ENCODE results near the gene THSD4. TPM values are rescaled to one million over a fixed set of nuclear protein-coding genes. Genes with fewer than 3 reads are reported as not detected.

Gene THSD4
- total RNA-seq, 5 donors from 2014 or later (not counting 1 experiment from before 2014, with no cell fraction given): 0.03 to 0.23 (median 0.18) TPM; not detected in 2

GRCh38 chr15:71093054-71094024 is 21.9 kb upstream of the THSD4 start:
- no peaks in the 10 kb centered on the region for H3K36me3 Mint-ChIP-seq
- DNase-seq (no peak), ATAC-seq (replicated peaks in 1 of 4) (no peak)
- H3K36me3 ChIP-seq (ENCODE audit: control insufficient read depth in 2 of 2, extremely low read depth in 1 of 2, insufficient read depth in 1 of 2, low read length in 1 of 2): no peaks in the 10 kb centered on the region
- CTCF ChIA-PET: no interaction called here
- H3K27ac Mint-ChIP-seq: no peak overlapping the region
- H3K9me3 ChIP-seq: no peaks in the 10 kb centered on the region
- H3K27me3 Mint-ChIP-seq: peaks cover 10 to 23% of the 10 kb centered on the region in 2 donors
- H3K27me3 ChIP-seq (replicated peaks in 1 of 2; ENCODE audit: control insufficient read depth in 2 of 2, extremely low read depth in 1 of 2, insufficient read depth in 2 of 2, low read length in 1 of 2): peaks cover 0 to 6% of the 10 kb centered on the region in 2 experiments
- peaks cover 0 to 3% (median 0%) of the 10 kb centered on the region in 3 donors for H3K9me3 Mint-ChIP-seq
- no peaks in the 10 kb centered on the region for H3K4me1 ChIP-seq (ENCODE audit: control insufficient read depth in 1 of 2, extremely low read depth in 1 of 2, insufficient read depth in 2 of 2, low read length in 2 of 2)
- WGBS (ENCODE audit: insufficient coverage): 73% methylated on average over 5 of the region's 11 CpGs
- POLR2A ChIA-PET: no interaction called here
- H3K27ac ChIP-seq (ENCODE audit: low read length): no peak overlapping the region
- H3K4me3 ChIP-seq (ENCODE audit: control insufficient read depth in 1 of 2, extremely low read depth in 1 of 2, low read length in 1 of 2): no peak overlapping the region
- no peaks in the 10 kb centered on the region for H3K4me1 Mint-ChIP-seq
- H3K4me3 Mint-ChIP-seq: no peak overlapping the region

DNA sequence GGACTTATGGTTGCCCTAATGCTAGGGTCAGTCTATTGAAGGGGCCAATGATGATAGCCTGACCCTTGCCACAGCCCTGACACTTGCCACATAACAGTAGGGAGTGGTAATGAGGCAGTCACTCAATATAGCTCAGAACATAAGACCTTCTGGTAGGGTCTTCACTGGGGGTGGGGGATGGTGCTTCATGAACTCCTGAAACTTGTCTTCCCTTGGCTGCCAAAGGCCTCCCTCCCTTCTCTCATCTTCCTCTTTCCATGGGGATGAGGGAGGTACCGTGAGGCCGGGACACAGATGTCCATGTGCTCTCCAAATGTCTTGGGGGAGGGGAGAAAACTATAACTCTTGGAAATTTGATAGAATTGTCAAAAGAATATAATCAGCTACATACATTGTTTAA is 21.1 kb upstream of the THSD4 start:
- Histone ChIP-seq H3K9me3 (no peaks in the 10 kb centered on the region), H3K27ac (ENCODE audit: low read length) (no peak overlapping the region), H3K4me1 (ENCODE audit: control insufficient read depth in 1 of 2, extremely low read depth in 1 of 2, insufficient read depth in 2 of 2, low read length in 2 of 2) (no peaks in the 10 kb centered on the region), H3K27me3 (replicated peaks in 1 of 2; ENCODE audit: control insufficient read depth in 2 of 2, extremely low read depth in 1 of 2, insufficient read depth in 2 of 2, low read length in 1 of 2) (peaks cover 0 to 6% of the 10 kb centered on the region in 2 experiments), H3K36me3 (ENCODE audit: control insufficient read depth in 2 of 2, extremely low read depth in 1 of 2, insufficient read depth in 1 of 2, low read length in 1 of 2) (no peaks in the 10 kb centered on the region), H3K4me3 (ENCODE audit: control insufficient read depth in 1 of 2, extremely low read depth in 1 of 2, low read length in 1 of 2) (no peak overlapping the region)
- ATAC-seq (replicated peaks in 1 of 4) (no peak), DNase-seq (no peak)
- no CpG with 5 or more reads among the region's 2 CpGs for WGBS (ENCODE audit: insufficient coverage)
- POLR2A ChIA-PET: no interaction called here
- no peak overlapping the region for H3K27ac Mint-ChIP-seq
- no peaks in the 10 kb centered on the region for H3K4me1 Mint-ChIP-seq
- H3K9me3 Mint-ChIP-seq: peaks cover 0 to 3% (median 0%) of the 10 kb centered on the region in 3 donors
- H3K36me3 Mint-ChIP-seq: no peaks in the 10 kb centered on the region
- CTCF ChIA-PET: no interaction called here
- peaks cover 10 to 23% of the 10 kb centered on the region in 2 donors for H3K27me3 Mint-ChIP-seq
- H3K4me3 Mint-ChIP-seq: no peak overlapping the region

DNA sequence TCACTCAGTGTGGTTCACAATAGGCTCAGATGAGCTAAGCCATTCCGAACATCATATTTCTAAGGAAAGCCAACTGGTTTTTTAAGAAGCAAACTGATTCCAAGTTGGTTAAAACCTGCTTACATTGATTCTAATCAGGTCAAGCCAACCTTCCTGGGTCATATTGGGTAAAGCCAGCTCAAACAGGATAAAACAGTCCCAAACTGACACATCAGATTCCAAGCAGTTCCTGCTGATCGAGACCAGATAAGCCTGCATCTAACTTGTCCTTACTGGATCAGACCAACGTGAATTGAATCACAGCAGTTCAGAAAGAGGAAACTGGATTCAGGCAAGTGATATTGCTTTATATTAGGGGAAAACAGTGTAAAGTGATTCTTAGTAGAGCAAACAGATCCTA is 18.6 kb upstream of the THSD4 start:
- WGBS (ENCODE audit: insufficient coverage): 50% methylated on average over 2 of the region's 3 CpGs
- CTCF ChIA-PET: no interaction called here
- ATAC-seq (replicated peaks in 1 of 4): no peak

GRCh38 chr15:71097890-71098289 is 17.4 kb upstream of the THSD4 start:
- H3K27ac ChIP-seq (ENCODE audit: low read length): no peak overlapping the region
- H3K9me3 ChIP-seq: no peaks in the 10 kb centered on the region
- ChIA-PET POLR2A (no interaction called here), CTCF (no interaction called here)
- no peaks in the 10 kb centered on the region for H3K36me3 ChIP-seq (ENCODE audit: control insufficient read depth in 2 of 2, extremely low read depth in 1 of 2, insufficient read depth in 1 of 2, low read length in 1 of 2)
- Mint-ChIP-seq H3K9me3 (peaks cover 0 to 3% (median 0%) of the 10 kb centered on the region in 3 donors), H3K36me3 (no peaks in the 10 kb centered on the region), H3K4me1 (no peaks in the 10 kb centered on the region), H3K4me3 (no peak overlapping the region), H3K27me3 (peaks cover 6 to 13% of the 10 kb centered on the region in 2 donors), H3K27ac (no peak overlapping the region)
- no peak overlapping the region for H3K4me3 ChIP-seq (ENCODE audit: control insufficient read depth in 1 of 2, extremely low read depth in 1 of 2, low read length in 1 of 2)
- no CpG with 5 or more reads among the region's 4 CpGs for WGBS (ENCODE audit: insufficient coverage)
- DNase-seq: no peak
- H3K27me3 ChIP-seq (replicated peaks in 1 of 2; ENCODE audit: control insufficient read depth in 2 of 2, extremely low read depth in 1 of 2, insufficient read depth in 2 of 2, low read length in 1 of 2): peaks cover 0 to 8% of the 10 kb centered on the region in 2 experiments
- no peak for ATAC-seq (replicated peaks in 1 of 4)
- no peaks in the 10 kb centered on the region for H3K4me1 ChIP-seq (ENCODE audit: control insufficient read depth in 1 of 2, extremely low read depth in 1 of 2, insufficient read depth in 2 of 2, low read length in 2 of 2)

More for the DNA sequence above, 18.6 kb upstream of the THSD4 start:
- H3K36me3 Mint-ChIP-seq: no peaks in the 10 kb centered on the region
- Histone ChIP-seq H3K9me3 (no peaks in the 10 kb centered on the region), H3K4me1 (ENCODE audit: control insufficient read depth in 1 of 2, extremely low read depth in 1 of 2, insufficient read depth in 2 of 2, low read length in 2 of 2) (no peaks in the 10 kb centered on the region), H3K36me3 (ENCODE audit: control insufficient read depth in 2 of 2, extremely low read depth in 1 of 2, insufficient read depth in 1 of 2, low read length in 1 of 2) (no peaks in the 10 kb centered on the region), H3K27me3 (replicated peaks in 1 of 2; ENCODE audit: control insufficient read depth in 2 of 2, extremely low read depth in 1 of 2, insufficient read depth in 2 of 2, low read length in 1 of 2) (peaks cover 0 to 8% of the 10 kb centered on the region in 2 experiments), H3K4me3 (ENCODE audit: control insufficient read depth in 1 of 2, extremely low read depth in 1 of 2, low read length in 1 of 2) (no peak overlapping the region), H3K27ac (ENCODE audit: low read length) (no peak overlapping the region)
- peaks cover 13 to 21% of the 10 kb centered on the region in 2 donors for H3K27me3 Mint-ChIP-seq
- H3K4me3 Mint-ChIP-seq: no peak overlapping the region
- no peak overlapping the region for H3K27ac Mint-ChIP-seq
- peaks cover 0 to 3% (median 0%) of the 10 kb centered on the region in 3 donors for H3K9me3 Mint-ChIP-seq
- no peaks in the 10 kb centered on the region for H3K4me1 Mint-ChIP-seq
- no peak for DNase-seq
- POLR2A ChIA-PET: no interaction called here

DNA sequence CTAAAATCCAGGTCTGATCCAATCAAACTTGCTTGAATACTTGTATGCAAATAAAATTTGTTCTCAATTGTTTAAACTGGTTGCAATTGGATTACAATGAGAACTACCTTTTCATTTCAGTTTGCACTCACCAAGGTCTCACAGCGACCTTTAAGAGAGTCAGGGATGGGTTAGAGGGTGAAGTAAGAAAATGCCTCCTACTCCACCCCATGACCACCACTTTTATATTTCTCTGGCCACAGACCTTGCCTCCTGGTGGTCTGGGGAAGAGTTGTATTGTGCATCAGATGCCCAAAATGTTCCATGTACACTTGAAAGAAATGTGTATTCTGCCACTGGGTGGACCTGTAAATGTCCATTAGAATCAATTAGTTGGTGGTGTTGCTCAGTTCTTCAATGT is 16.4 kb upstream of the THSD4 start:
- WGBS (ENCODE audit: insufficient coverage): no CpG with 5 or more reads among the region's 1 CpG
- Mint-ChIP-seq H3K4me1 (no peaks in the 10 kb centered on the region), H3K4me3 (no peak overlapping the region), H3K27me3 (peaks cover 6 to 9% of the 10 kb centered on the region in 2 donors), H3K9me3 (peaks cover 0 to 3% (median 0%) of the 10 kb centered on the region in 3 donors), H3K27ac (no peak overlapping the region), H3K36me3 (no peaks in the 10 kb centered on the region)
- H3K27me3 ChIP-seq (replicated peaks in 1 of 2; ENCODE audit: control insufficient read depth in 2 of 2, extremely low read depth in 1 of 2, insufficient read depth in 2 of 2, low read length in 1 of 2): peaks cover 0 to 2% of the 10 kb centered on the region in 2 experiments
- H3K36me3 ChIP-seq (ENCODE audit: control insufficient read depth in 2 of 2, extremely low read depth in 1 of 2, insufficient read depth in 1 of 2, low read length in 1 of 2): no peaks in the 10 kb centered on the region
- ChIA-PET CTCF (no interaction called here), POLR2A (no interaction called here)
- no peaks in the 10 kb centered on the region for H3K9me3 ChIP-seq
- no peak for ATAC-seq (replicated peaks in 1 of 4)
- H3K4me1 ChIP-seq (ENCODE audit: control insufficient read depth in 1 of 2, extremely low read depth in 1 of 2, insufficient read depth in 2 of 2, low read length in 2 of 2): no peaks in the 10 kb centered on the region
- DNase-seq: no peak
- H3K4me3 ChIP-seq (ENCODE audit: control insufficient read depth in 1 of 2, extremely low read depth in 1 of 2, low read length in 1 of 2): no peak overlapping the region
- H3K27ac ChIP-seq (ENCODE audit: low read length): no peak overlapping the region

DNA sequence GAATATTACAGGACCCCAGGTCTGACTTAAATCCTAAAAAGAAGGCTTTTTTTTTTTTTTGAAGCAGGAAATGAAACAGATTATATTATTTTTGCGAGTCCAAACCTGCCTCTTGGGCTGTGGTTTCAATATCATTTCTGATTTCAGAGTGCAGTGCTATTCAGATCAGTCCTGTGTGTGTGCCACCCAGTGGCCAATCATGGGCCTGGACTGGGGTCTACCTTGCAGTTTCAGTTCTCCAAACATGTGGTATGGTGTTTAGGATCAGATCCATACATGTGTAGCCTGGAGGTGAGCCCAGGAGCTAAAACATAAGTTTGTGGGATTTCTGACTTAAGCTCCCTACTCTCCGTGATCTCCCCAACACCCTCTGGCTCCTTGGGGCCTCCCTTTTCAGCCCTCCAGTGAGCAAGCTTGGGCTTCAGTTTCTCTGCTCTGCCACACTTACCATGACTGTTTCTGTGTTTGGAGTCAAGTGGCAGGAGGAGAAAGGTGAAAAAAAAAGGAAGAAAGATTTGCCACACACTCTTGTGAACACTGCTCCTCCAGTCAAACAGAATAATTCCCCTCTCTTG is 12.1 kb upstream of the THSD4 start:
- H3K9me3 ChIP-seq: no peaks in the 10 kb centered on the region
- no peak for ATAC-seq (replicated peaks in 1 of 4)
- Mint-ChIP-seq H3K4me1 (no peaks in the 10 kb centered on the region), H3K27ac (no peak overlapping the region), H3K9me3 (no peaks in the 10 kb centered on the region), H3K4me3 (no peak overlapping the region), H3K27me3 (peaks cover 15 to 26% of the 10 kb centered on the region in 2 donors), H3K36me3 (no peaks in the 10 kb centered on the region)
- H3K27me3 ChIP-seq (replicated peaks in 1 of 2; ENCODE audit: control insufficient read depth in 2 of 2, extremely low read depth in 1 of 2, insufficient read depth in 2 of 2, low read length in 1 of 2): peaks cover 0 to 5% of the 10 kb centered on the region in 2 experiments
- CTCF ChIA-PET: no interaction called here
- DNase-seq: no peak
- no peaks in the 10 kb centered on the region for H3K36me3 ChIP-seq (ENCODE audit: control insufficient read depth in 2 of 2, extremely low read depth in 1 of 2, insufficient read depth in 1 of 2, low read length in 1 of 2)
- H3K4me3 ChIP-seq (ENCODE audit: control insufficient read depth in 1 of 2, extremely low read depth in 1 of 2, low read length in 1 of 2): no peak overlapping the region
- H3K27ac ChIP-seq (ENCODE audit: low read length): no peak overlapping the region
- POLR2A ChIA-PET: no interaction called here
- no peaks in the 10 kb centered on the region for H3K4me1 ChIP-seq (ENCODE audit: control insufficient read depth in 1 of 2, extremely low read depth in 1 of 2, insufficient read depth in 2 of 2, low read length in 2 of 2)
- no CpG with 5 or more reads among the region's 2 CpGs for WGBS (ENCODE audit: insufficient coverage)

All from T-cell (primary cell).